CD4-positive, alpha-beta T cell (primary cell): ENCODE data around the gene SDK2. TPM values are rescaled to one million over a fixed set of nuclear protein-coding genes. Genes with fewer than 3 reads are reported as not detected.

Experiments
- ATAC-seq: fragments of 200-7000 bp; cut with Tn5 transposase; one replicate; pipeline ENCODE4 v1.10.0; 2022; ENCODE audit warnings: mild to moderate bottlenecking; ENCODE audit not compliant: poor library complexity
- CTCF ChIA-PET: fragments of 350-600 bp; sonication (Branson Sonifier 250); formaldehyde crosslinking; loops from one replicate; lab custom pipeline; 2021; ENCODE audit warnings: antibody characterized with exemption, inconsistent platforms; lab: Charles Lee
- POLR2A ChIA-PET: fragments of 350-600 bp; sonication (Branson Sonifier 250); formaldehyde crosslinking; loops from one replicate; lab custom pipeline; 2021; ENCODE audit warnings: antibody characterized with exemption, inconsistent platforms; lab: Charles Lee
- DNase-seq, 14 experiments: peaks; one replicate each; pipeline ENCODE4 v3.0.0-alpha.2; 2013 to 2020; ENCODE audit warnings: mixed read lengths in 2 of 14
- H3K27ac ChIP-seq, 2 donors: one replicate each; pipeline versions ENCODE4 v1.5.1 to v1.7.0; 2013; ENCODE audit warnings: low read length in 2 of 2, low read depth in 1 of 2, mild to moderate bottlenecking in 1 of 2
- H3K27me3 ChIP-seq, 2 experiments: 1 replicate in 1 of 2; 2 replicates in 1 of 2; pipeline versions ENCODE4 v1.6.1 to v1.7.0; 2013; ENCODE audit warnings: low read length in 2 of 2, control low read depth in 1 of 2, mild to moderate bottlenecking in 1 of 2, moderate library complexity in 1 of 2; ENCODE audit not compliant: insufficient read depth in 2 of 2, control insufficient read depth in 1 of 2
- H3K36me3 ChIP-seq: one replicate; pipeline ENCODE4 v1.6.1; 2013; ENCODE audit warnings: low read length, control low read depth; ENCODE audit not compliant: insufficient read depth
- H3K4me1 ChIP-seq: one replicate; pipeline ENCODE4 v1.6.1; 2013; ENCODE audit warnings: low read length, control low read depth; ENCODE audit not compliant: insufficient read depth
- H3K4me3 ChIP-seq: one replicate; pipeline ENCODE4 v1.5.1; 2013; ENCODE audit warnings: mild to moderate bottlenecking, low read length, moderate library complexity
- H3K9me3 ChIP-seq, 2 experiments: 1 replicate in 1 of 2; 2 replicates in 1 of 2; pipeline versions ENCODE4 v1.6.1 to v1.7.0; 2013; ENCODE audit warnings: low read length in 2 of 2, mild to moderate bottlenecking in 2 of 2, control low read depth in 1 of 2, moderate library complexity in 1 of 2; ENCODE audit not compliant: control insufficient read depth in 1 of 2, insufficient read depth in 1 of 2
- H3K27ac Mint-ChIP-seq: one replicate; pipeline ENCODE4 v1.8.0; 2020; ENCODE audit warnings: mixed read lengths
- H3K27me3 Mint-ChIP-seq: one replicate; pipeline ENCODE4 v1.8.0; 2021; ENCODE audit warnings: mixed read lengths
- H3K36me3 Mint-ChIP-seq: one replicate; pipeline ENCODE4 v1.8.0; 2021; ENCODE audit warnings: low read depth, mixed read lengths
- H3K4me1 Mint-ChIP-seq: one replicate; pipeline ENCODE4 v1.8.0; 2021; ENCODE audit warnings: low read depth, mixed read lengths
- H3K4me3 Mint-ChIP-seq: one replicate; pipeline ENCODE4 v1.8.0; 2020; ENCODE audit warnings: mild to moderate bottlenecking, mixed read lengths
- H3K9me3 Mint-ChIP-seq: one replicate; pipeline ENCODE4 v1.8.0; 2020; ENCODE audit warnings: mixed read lengths
- intact Hi-C, 2 experiments: fragments of 100-400 bp; cut with DNase I in 1 of 2; cut with micrococcal nuclease in 1 of 2; formaldehyde crosslinking; loops; one replicate each; pipeline versions ENCODE4 v1.15.1 to v1.9.0; 2023 to 2025; cut with DNase I, micrococcal nuclease
- total RNA-seq, 174 experiments: library from RNA in 2 of 174; stranded (reverse) in 2 of 174; gene quantifications; one replicate each; pipeline ENCODE4 v1.2.3 and lab custom pipeline; 2021 to 2026
- TF ChIP-seq, protein P1 (sequence below): fragments of 200-600 bp; IDR thresholded peaks from one replicate; pipeline ENCODE4 v1.8.0; 2022; ENCODE audit warnings: antibody characterized with exemption, mild to moderate bottlenecking

The SDK2 gene
- total RNA-seq, 2 experiments from 2014 or later, result 8.1 to 8.2 TPM

DNA sequence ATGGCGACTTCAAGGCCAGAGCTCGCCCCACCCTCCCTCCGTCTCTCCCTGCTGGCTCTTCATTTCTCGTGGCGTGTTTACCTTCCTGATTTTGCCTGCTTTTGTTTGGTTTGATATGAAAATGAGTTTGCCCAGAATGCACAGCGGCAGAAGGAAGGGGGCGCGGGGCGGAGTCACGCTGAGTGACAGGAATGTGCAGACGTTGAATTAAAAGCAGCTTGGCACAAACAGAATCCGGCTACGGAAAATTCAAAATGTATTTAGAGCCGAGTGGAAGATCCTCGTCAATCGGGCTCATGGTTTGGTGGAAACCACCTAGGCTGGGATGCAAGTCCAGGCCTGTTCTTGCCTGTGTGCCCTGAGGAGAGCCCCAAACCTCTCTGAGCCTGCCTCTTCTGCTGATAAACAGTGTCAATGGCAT is 102.7 kb downstream of the SDK2 start:
- Histone ChIP-seq H3K36me3 (no peaks in the 10 kb centered on the region), H3K4me3 (no peak overlapping the region), H3K9me3 (no peaks in the 10 kb centered on the region), H3K27me3 (no peaks in the 10 kb centered on the region), H3K27ac (no peak overlapping the region), H3K4me1 (no peaks in the 10 kb centered on the region)
- no peak overlapping the region for H3K4me3 Mint-ChIP-seq
- no peaks in the 10 kb centered on the region for H3K27me3 Mint-ChIP-seq
- no peak overlapping the region for H3K27ac Mint-ChIP-seq
- TF ChIP-seq, protein P1, sequence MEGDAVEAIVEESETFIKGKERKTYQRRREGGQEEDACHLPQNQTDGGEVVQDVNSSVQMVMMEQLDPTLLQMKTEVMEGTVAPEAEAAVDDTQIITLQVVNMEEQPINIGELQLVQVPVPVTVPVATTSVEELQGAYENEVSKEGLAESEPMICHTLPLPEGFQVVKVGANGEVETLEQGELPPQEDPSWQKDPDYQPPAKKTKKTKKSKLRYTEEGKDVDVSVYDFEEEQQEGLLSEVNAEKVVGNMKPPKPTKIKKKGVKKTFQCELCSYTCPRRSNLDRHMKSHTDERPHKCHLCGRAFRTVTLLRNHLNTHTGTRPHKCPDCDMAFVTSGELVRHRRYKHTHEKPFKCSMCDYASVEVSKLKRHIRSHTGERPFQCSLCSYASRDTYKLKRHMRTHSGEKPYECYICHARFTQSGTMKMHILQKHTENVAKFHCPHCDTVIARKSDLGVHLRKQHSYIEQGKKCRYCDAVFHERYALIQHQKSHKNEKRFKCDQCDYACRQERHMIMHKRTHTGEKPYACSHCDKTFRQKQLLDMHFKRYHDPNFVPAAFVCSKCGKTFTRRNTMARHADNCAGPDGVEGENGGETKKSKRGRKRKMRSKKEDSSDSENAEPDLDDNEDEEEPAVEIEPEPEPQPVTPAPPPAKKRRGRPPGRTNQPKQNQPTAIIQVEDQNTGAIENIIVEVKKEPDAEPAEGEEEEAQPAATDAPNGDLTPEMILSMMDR, result no peak
- intact Hi-C loops, result loop anchor here in 1 of 2 experiments (10.0 kb wide), 1 partner anchor 53 kb away; no protein-coding TSS in a partner anchor
- no peaks in the 10 kb centered on the region for H3K36me3 Mint-ChIP-seq
- DNase-seq, result no peak
- ChIA-PET CTCF (no interaction called here), POLR2A (no interaction called here)
- peaks cover 14% of the 10 kb centered on the region for H3K4me1 Mint-ChIP-seq
- H3K9me3 Mint-ChIP-seq, result no peaks in the 10 kb centered on the region
- no peak for ATAC-seq

DNA sequence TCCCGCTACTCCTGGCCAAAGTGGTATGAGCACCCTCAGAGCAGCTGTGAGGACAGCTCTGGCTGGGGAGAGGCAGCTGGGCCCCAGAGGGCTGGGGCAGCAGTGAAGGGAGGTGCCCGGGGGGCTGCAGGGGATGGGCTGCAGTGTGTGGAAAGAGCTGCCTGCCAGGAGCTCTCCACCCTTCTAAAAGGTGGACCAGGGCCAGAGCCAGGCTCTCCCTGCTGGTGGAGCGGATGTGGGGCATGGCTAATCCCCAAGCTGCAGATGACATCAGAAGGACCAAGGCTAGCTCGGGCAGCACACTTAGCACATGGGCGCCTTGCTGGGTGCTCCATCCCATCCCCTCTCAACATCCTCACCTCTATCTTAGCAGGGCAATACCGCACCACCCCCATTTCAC is 103.1 kb downstream of the SDK2 start:
- CTCF ChIA-PET, result no interaction called here
- H3K4me1 Mint-ChIP-seq, result peaks cover 12% of the 10 kb centered on the region
- no peaks in the 10 kb centered on the region for H3K9me3 Mint-ChIP-seq
- Histone ChIP-seq H3K4me3 (no peak overlapping the region), H3K27ac (no peak overlapping the region), H3K27me3 (no peaks in the 10 kb centered on the region), H3K4me1 (no peaks in the 10 kb centered on the region), H3K36me3 (no peaks in the 10 kb centered on the region), H3K9me3 (no peaks in the 10 kb centered on the region)
- ATAC-seq (no peak), DNase-seq (no peak)
- POLR2A ChIA-PET, result no interaction called here
- no peaks in the 10 kb centered on the region for H3K36me3 Mint-ChIP-seq
- no peaks in the 10 kb centered on the region for H3K27me3 Mint-ChIP-seq
- intact Hi-C loops, result loop anchor here in 1 of 2 experiments (10.0 kb wide), 1 partner anchor 54 kb away; no protein-coding TSS in a partner anchor
- H3K27ac Mint-ChIP-seq, result no peak overlapping the region
- TF ChIP-seq, protein P1, result no peak
- H3K4me3 Mint-ChIP-seq, result no peak overlapping the region

- H3K27me3 Mint-ChIP-seq, result no peaks in the 10 kb centered on the region
- DNase-seq, result no peak
- ChIA-PET POLR2A (no interaction called here), CTCF (no interaction called here)
- H3K4me3 Mint-ChIP-seq, result no peak overlapping the region
- TF ChIP-seq, protein P1, result no peak
- intact Hi-C loops, result no loop called here
- H3K9me3 ChIP-seq, result no peaks in the 10 kb centered on the region
- no peaks in the 10 kb centered on the region for H3K36me3 ChIP-seq
- H3K27me3 ChIP-seq, result no peaks in the 10 kb centered on the region
- ATAC-seq, result no peak
- no peak overlapping the region for H3K27ac ChIP-seq
- no peaks in the 10 kb centered on the region for H3K36me3 Mint-ChIP-seq
- no peak overlapping the region for H3K4me3 ChIP-seq
- H3K9me3 Mint-ChIP-seq, result no peaks in the 10 kb centered on the region
- peaks cover 1% of the 10 kb centered on the region for H3K4me1 Mint-ChIP-seq
- no peak overlapping the region for H3K27ac Mint-ChIP-seq
- no peaks in the 10 kb centered on the region for H3K4me1 ChIP-seq
Measured at GRCh38 chr17:73539166-73539565, 105.1 kb downstream of the SDK2 start.
